ENCODE data around the gene ZDHHC14.

ZDHHC14 gene

DNA sequence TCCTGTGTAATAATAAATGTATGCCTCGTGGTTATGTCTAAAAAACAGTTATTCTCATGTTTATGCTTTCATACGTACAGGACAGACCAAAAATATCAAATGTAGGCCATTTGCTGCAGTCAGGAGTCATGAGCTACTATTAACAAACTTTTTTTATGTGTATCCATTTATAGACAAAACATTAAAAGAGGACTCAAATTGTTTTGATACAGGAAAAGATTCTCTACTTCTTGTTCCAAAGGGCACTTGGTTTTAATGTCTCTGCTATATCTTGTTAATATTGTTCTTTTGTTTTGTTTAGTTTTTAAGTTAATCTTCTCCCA lies 155.2 kb downstream of the ZDHHC14 start:
- Histone ChIP-seq H3K4me3 (ENCODE audit: low read length in 2 of 2) (no peak overlapping the region), H3K9me3 (ENCODE audit: control insufficient read depth in 2 of 2, low read length in 2 of 2) (no peaks in the 10 kb centered on the region), H3K4me1 (ENCODE audit: control insufficient read depth in 2 of 2, insufficient read depth in 2 of 2, low read length in 2 of 2) (peaks cover 27 to 37% of the 10 kb centered on the region in 2 donors), H3K27me3 (ENCODE audit: control insufficient read depth in 2 of 2, insufficient read depth in 2 of 2, low read length in 2 of 2) (no peaks in the 10 kb centered on the region), H3K27ac (ENCODE audit: low read depth in 2 of 2, low read length in 2 of 2) (peak overlapping the region; percentile 13 to 33), H3K9ac (ENCODE audit: low read depth in 1 of 2, low read length in 2 of 2) (no peak overlapping the region), H3K36me3 (ENCODE audit: control insufficient read depth in 2 of 2, insufficient read depth in 2 of 2, low read length in 2 of 2) (no peaks in the 10 kb centered on the region)

DNA sequence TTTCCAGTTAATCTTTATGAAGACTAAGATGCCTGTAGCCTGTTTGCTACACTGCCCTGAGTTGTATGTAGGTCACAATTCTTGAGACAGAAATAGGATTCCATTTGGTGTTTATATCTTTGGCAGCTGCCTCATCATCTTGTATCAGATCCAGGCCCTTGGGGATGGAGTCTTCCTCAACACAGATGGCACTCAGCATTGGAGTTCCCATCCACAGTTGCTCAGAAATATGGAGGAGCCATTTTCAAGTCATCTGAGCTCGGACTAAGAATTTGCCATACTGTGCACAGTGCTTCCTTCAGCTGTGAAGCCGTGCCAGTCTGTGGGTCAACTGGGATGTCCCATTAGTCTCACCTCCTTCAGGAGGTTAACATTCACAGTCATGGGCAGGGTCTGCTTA lies 156.6 kb downstream of the ZDHHC14 start:
- Histone ChIP-seq H3K4me1 (ENCODE audit: control insufficient read depth in 2 of 2, insufficient read depth in 2 of 2, low read length in 2 of 2) (peaks cover 25 to 27% of the 10 kb centered on the region in 2 donors), H3K27me3 (ENCODE audit: control insufficient read depth in 2 of 2, insufficient read depth in 2 of 2, low read length in 2 of 2) (no peaks in the 10 kb centered on the region), H3K9me3 (ENCODE audit: control insufficient read depth in 2 of 2, low read length in 2 of 2) (no peaks in the 10 kb centered on the region), H3K36me3 (ENCODE audit: control insufficient read depth in 2 of 2, insufficient read depth in 2 of 2, low read length in 2 of 2) (no peaks in the 10 kb centered on the region), H3K27ac (ENCODE audit: low read depth in 2 of 2, low read length in 2 of 2) (peak overlapping the region in 1 of 2 donors; percentile 29), H3K4me3 (ENCODE audit: low read length in 2 of 2) (no peak overlapping the region), H3K9ac (ENCODE audit: low read depth in 1 of 2, low read length in 2 of 2) (no peak overlapping the region)

DNA sequence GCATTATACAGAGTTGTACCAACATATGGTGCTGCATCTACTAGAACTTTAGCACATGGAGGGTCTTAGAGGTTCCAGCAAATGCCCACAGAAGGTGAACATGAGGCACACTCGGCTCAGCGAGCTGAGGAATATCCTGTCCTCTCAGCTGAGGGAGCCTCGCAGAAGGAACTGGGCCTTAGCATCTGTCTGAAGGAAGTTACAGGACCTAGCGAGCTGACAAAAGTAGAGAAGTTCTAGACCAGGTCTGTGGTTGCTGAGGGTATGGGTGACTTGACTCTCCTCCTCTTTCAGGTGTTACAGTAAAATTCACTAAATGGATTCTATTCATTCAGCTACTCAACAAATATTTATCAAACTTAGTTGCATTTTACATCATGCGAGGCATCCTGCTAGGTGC lies 157.2 kb downstream of the ZDHHC14 start:
- H3K27me3 ChIP-seq (ENCODE audit: control insufficient read depth in 2 of 2, insufficient read depth in 2 of 2, low read length in 2 of 2): no peaks in the 10 kb centered on the region
- no peak overlapping the region for H3K27ac ChIP-seq (ENCODE audit: low read depth in 2 of 2, low read length in 2 of 2)
- H3K4me3 ChIP-seq (ENCODE audit: low read length in 2 of 2): no peak overlapping the region
- no peaks in the 10 kb centered on the region for H3K36me3 ChIP-seq (ENCODE audit: control insufficient read depth in 2 of 2, insufficient read depth in 2 of 2, low read length in 2 of 2)
- H3K4me1 ChIP-seq (ENCODE audit: control insufficient read depth in 2 of 2, insufficient read depth in 2 of 2, low read length in 2 of 2): peaks cover 25 to 27% of the 10 kb centered on the region in 2 donors
- H3K9me3 ChIP-seq (ENCODE audit: control insufficient read depth in 2 of 2, low read length in 2 of 2): no peaks in the 10 kb centered on the region
- H3K9ac ChIP-seq (ENCODE audit: low read depth in 1 of 2, low read length in 2 of 2): no peak overlapping the region

DNA sequence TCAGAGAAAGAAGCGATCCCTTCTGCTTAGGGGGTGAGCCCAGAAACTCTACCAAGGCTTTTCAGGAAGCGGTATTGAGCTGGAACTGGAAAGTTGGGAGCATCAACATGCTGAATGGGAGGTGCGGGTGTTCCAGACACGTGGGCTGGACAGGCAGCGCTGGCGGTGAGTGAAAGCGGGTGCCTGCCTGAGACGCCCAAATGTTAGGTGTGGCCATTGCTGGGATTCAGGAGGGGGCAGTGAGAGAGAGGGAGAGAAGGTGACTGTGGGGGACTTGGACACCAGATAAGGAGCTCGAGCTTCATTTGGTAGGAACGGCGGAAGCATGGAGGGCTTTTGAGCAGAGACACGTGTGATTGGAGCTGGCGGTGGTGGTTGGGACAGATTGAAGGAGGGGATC lies 157.7 kb downstream of the ZDHHC14 start:
- no peak overlapping the region for H3K9ac ChIP-seq (ENCODE audit: low read depth in 1 of 2, low read length in 2 of 2)
- H3K4me1 ChIP-seq (ENCODE audit: control insufficient read depth in 2 of 2, insufficient read depth in 2 of 2, low read length in 2 of 2): peaks cover 25 to 27% of the 10 kb centered on the region in 2 donors
- no peak overlapping the region for H3K4me3 ChIP-seq (ENCODE audit: low read length in 2 of 2)
- H3K36me3 ChIP-seq (ENCODE audit: control insufficient read depth in 2 of 2, insufficient read depth in 2 of 2, low read length in 2 of 2): peaks cover 0 to 3% of the 10 kb centered on the region in 2 donors
- H3K27me3 ChIP-seq (ENCODE audit: control insufficient read depth in 2 of 2, insufficient read depth in 2 of 2, low read length in 2 of 2): no peaks in the 10 kb centered on the region
- no peak overlapping the region for H3K27ac ChIP-seq (ENCODE audit: low read depth in 2 of 2, low read length in 2 of 2)
- no peaks in the 10 kb centered on the region for H3K9me3 ChIP-seq (ENCODE audit: control insufficient read depth in 2 of 2, low read length in 2 of 2)

DNA sequence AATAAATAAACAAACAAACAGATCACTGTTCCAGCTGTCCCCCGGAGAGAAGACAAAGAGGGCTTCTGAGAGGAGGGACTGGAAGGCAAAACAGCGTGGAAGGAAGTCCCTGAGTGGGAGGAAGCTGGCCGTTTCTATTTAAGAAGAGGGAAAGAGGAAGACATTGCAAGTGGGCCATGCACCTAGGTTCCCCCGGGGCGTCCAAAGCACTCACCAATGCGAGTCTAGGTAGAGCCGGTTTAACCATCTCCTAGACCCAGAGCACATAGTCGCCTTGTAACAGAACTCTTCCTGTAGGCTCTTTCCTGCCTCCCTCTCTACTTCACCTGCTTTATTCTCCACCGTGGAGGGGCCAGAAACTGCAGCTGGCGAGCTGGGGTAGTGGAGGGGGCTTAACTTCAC lies 158.4 kb downstream of the ZDHHC14 start:
- Histone ChIP-seq H3K36me3 (ENCODE audit: control insufficient read depth in 2 of 2, insufficient read depth in 2 of 2, low read length in 2 of 2) (peaks cover 0 to 3% of the 10 kb centered on the region in 2 donors), H3K9me3 (ENCODE audit: control insufficient read depth in 2 of 2, low read length in 2 of 2) (no peaks in the 10 kb centered on the region), H3K27me3 (ENCODE audit: control insufficient read depth in 2 of 2, insufficient read depth in 2 of 2, low read length in 2 of 2) (no peaks in the 10 kb centered on the region), H3K9ac (ENCODE audit: low read depth in 1 of 2, low read length in 2 of 2) (no peak overlapping the region), H3K27ac (ENCODE audit: low read depth in 2 of 2, low read length in 2 of 2) (peak overlapping the region in 1 of 2 donors; percentile 35), H3K4me3 (ENCODE audit: low read length in 2 of 2) (peak overlapping the region in 1 of 2 donors; percentile 29), H3K4me1 (ENCODE audit: control insufficient read depth in 2 of 2, insufficient read depth in 2 of 2, low read length in 2 of 2) (peaks cover 25 to 27% of the 10 kb centered on the region in 2 donors)

DNA sequence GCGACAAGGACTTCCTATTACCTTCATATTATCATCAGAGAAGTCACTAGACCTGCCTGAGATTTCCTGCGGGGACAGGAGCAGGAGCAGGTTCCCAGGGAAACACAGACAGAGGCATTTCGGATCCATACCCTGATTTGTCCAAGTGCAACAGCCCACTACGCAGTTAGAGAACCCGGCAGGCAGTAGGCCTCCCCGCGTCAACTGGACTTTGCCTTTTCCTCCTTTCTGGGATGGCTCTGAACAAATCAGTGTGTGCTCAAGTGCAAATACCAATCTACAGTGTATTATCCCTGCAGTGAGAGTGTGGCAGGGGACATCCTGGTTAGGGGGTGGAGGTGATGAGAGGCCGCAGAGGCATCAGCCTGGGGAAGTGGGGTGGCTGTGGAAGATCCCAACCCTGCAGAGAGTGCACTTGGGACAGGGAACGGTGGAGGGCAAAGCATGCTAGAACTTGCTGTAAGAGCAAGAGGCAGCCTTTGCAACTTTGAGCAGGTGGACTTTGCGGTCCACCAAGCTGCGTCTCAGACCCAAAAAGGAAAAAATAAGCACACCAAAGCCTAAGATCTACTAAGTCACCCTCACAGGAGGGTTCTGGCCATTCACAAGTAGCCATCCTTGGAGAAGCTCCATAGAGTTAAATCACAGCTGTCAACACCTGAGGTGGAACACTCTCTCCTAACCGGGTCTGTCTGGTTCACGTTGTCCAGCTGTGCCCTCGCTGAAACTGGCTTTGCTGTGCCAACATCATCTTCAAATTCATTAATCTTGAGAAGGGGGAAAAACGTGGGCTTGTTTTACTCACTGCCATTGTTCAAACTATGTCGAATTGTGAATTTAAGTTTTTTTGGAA lies 159.1 kb downstream of the ZDHHC14 start:
- Histone ChIP-seq H3K9me3 (ENCODE audit: control insufficient read depth in 2 of 2, low read length in 2 of 2) (no peaks in the 10 kb centered on the region), H3K27ac (ENCODE audit: low read depth in 2 of 2, low read length in 2 of 2) (peak overlapping the region in 1 of 2 donors; percentile 35), H3K36me3 (ENCODE audit: control insufficient read depth in 2 of 2, insufficient read depth in 2 of 2, low read length in 2 of 2) (peaks cover 3% of the 10 kb centered on the region in 2 donors), H3K4me3 (ENCODE audit: low read length in 2 of 2) (peak overlapping the region in 1 of 2 donors; percentile 29), H3K9ac (ENCODE audit: low read depth in 1 of 2, low read length in 2 of 2) (no peak overlapping the region), H3K27me3 (ENCODE audit: control insufficient read depth in 2 of 2, insufficient read depth in 2 of 2, low read length in 2 of 2) (no peaks in the 10 kb centered on the region), H3K4me1 (ENCODE audit: control insufficient read depth in 2 of 2, insufficient read depth in 2 of 2, low read length in 2 of 2) (peaks cover 22 to 26% of the 10 kb centered on the region in 2 donors)

DNA sequence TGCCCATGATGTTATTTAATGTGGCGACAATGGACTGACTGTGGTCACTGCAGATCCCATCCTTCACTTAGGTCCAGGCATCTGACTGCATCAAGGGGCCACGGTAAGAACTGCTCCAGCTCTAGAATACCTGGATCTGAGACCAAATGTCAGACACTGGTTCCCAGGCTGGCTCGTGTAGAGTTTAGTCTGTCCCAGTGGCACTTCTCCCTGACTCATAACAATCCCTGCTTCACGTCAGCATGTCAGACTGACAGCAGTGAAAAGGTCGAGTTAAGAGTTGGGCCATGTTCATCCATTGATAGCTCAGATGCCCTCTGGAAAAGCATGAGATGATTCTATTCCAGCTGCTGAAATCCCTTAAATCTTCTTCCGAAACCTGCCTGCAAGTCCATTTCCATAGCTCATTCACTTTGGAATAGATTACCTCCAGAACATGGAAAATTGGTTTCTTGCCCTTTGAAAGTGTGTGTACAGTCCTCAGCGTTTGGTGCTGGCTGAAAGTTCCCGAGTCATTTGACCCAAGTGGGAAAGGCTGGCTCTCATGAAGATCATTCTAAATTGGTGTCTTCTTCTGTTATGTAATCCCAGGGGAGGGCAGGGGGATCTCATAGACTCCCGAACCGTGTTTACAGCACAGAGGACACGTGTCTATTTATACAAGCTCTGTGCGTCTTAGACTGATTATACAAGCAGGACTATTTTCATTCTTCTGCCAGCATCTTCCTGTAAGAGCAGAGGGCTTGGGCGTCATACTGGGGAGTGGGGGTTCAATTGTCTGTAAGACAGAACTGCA lies 160.8 kb downstream of the ZDHHC14 start:
- H3K36me3 ChIP-seq (ENCODE audit: control insufficient read depth in 2 of 2, insufficient read depth in 2 of 2, low read length in 2 of 2): peaks cover 3 to 4% of the 10 kb centered on the region in 2 donors
- no peak overlapping the region for H3K9ac ChIP-seq (ENCODE audit: low read depth in 1 of 2, low read length in 2 of 2)
- H3K27me3 ChIP-seq (ENCODE audit: control insufficient read depth in 2 of 2, insufficient read depth in 2 of 2, low read length in 2 of 2): no peaks in the 10 kb centered on the region
- no peaks in the 10 kb centered on the region for H3K9me3 ChIP-seq (ENCODE audit: control insufficient read depth in 2 of 2, low read length in 2 of 2)
- H3K4me3 ChIP-seq (ENCODE audit: low read length in 2 of 2): no peak overlapping the region
- H3K27ac ChIP-seq (ENCODE audit: low read depth in 2 of 2, low read length in 2 of 2): peak overlapping the region in 1 of 2 donors; percentile 35
- peaks cover 12 to 18% of the 10 kb centered on the region in 2 donors for H3K4me1 ChIP-seq (ENCODE audit: control insufficient read depth in 2 of 2, insufficient read depth in 2 of 2, low read length in 2 of 2)

DNA sequence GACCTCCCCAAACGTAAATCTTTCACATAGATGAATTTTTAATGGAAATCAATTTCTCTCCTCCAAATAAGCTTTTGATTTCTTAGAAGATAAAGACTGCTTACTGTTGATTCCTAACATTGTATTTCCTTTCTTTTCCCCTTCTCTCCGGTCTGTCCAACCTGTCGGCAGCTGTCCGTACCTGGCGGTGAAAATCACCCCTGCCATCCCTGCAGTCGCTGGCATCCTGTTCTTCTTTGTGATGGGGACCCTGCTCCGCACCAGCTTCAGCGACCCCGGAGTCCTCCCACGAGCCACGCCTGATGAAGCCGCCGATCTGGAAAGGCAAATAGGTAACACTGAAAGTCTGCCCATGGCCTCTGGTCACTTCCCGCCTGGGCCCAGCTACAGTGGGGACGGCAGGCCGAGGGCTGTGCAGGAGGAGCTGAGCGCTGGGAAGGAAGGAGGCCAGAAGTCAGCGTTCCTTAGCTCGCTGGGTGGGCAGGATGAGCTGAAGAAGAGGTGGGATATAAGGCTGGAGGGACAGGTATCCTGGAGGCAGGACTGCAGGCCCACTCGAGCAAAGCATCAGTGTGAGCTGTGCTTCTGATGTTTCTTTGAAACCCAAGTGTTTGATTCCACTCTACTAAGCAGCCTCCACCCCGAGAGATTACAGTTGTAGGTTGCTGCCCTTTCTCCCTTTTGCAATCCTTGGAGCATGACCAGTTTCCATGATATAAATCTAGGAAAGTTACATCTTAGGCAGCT lies 161.6 kb downstream of the ZDHHC14 start:
- H3K9me3 ChIP-seq (ENCODE audit: control insufficient read depth in 2 of 2, low read length in 2 of 2): no peaks in the 10 kb centered on the region
- no peak overlapping the region for H3K9ac ChIP-seq (ENCODE audit: low read depth in 1 of 2, low read length in 2 of 2)
- H3K4me1 ChIP-seq (ENCODE audit: control insufficient read depth in 2 of 2, insufficient read depth in 2 of 2, low read length in 2 of 2): peaks cover 12 to 18% of the 10 kb centered on the region in 2 donors

DNA sequence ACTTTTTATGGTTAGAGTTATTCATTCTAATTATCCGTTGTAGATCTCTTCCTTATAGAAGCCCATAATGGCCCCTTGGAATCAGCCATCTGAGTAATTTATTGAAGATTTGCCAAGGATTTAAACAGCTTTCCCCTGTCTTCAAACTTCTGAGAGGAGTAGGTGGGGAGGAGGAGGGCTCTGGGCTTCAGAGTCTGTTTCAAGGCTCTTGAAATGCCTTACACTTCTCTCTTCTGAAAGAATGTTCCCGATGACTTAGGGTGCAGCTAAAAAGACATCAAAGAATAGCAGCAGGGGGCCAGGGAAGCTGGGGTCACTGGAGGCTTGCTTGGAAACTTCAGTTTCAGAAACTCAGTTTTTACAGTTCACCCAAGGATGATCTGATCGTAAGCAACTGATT lies 165.3 kb downstream of the ZDHHC14 start:
- H3K27ac ChIP-seq (ENCODE audit: low read depth in 2 of 2, low read length in 2 of 2): no peak overlapping the region
- no peaks in the 10 kb centered on the region for H3K9me3 ChIP-seq (ENCODE audit: control insufficient read depth in 2 of 2, low read length in 2 of 2)
- H3K36me3 ChIP-seq (ENCODE audit: control insufficient read depth in 2 of 2, insufficient read depth in 2 of 2, low read length in 2 of 2): peaks cover 3 to 6% of the 10 kb centered on the region in 2 donors
- H3K27me3 ChIP-seq (ENCODE audit: control insufficient read depth in 2 of 2, insufficient read depth in 2 of 2, low read length in 2 of 2): no peaks in the 10 kb centered on the region
- no peak overlapping the region for H3K9ac ChIP-seq (ENCODE audit: low read depth in 1 of 2, low read length in 2 of 2)
- H3K4me1 ChIP-seq (ENCODE audit: control insufficient read depth in 2 of 2, insufficient read depth in 2 of 2, low read length in 2 of 2): peaks cover 2 to 3% of the 10 kb centered on the region in 2 donors
- H3K4me3 ChIP-seq (ENCODE audit: low read length in 2 of 2): no peak overlapping the region

More for the DNA sequence above, 161.6 kb downstream of the ZDHHC14 start:
- Histone ChIP-seq H3K27ac (ENCODE audit: low read depth in 2 of 2, low read length in 2 of 2) (peak overlapping the region; percentile 18 to 41), H3K27me3 (ENCODE audit: control insufficient read depth in 2 of 2, insufficient read depth in 2 of 2, low read length in 2 of 2) (no peaks in the 10 kb centered on the region), H3K36me3 (ENCODE audit: control insufficient read depth in 2 of 2, insufficient read depth in 2 of 2, low read length in 2 of 2) (peaks cover 3 to 6% of the 10 kb centered on the region in 2 donors), H3K4me3 (ENCODE audit: low read length in 2 of 2) (no peak overlapping the region)
